Body of pancreas (tissue), 4 donors: ENCODE data around the gene SYNE2. TPM values are rescaled to one million over a fixed set of nuclear protein-coding genes. Genes with fewer than 3 reads are reported as not detected.

Experiments
- ATAC-seq: fragments of 150-250 bp; one replicate; pipeline ENCODE4 v1.9.1; 2016
- DNase-seq, 4 donors: peaks; one replicate each; pipeline ENCODE4 v3.0.0-alpha.2; 2019
- H3K27ac ChIP-seq, 4 donors: fragments of 200-600 bp; sonication (generic); 1 replicate in 3 of 4; 2 replicates in 1 of 4; pipeline versions ENCODE4 v1.5.1 to v1.6.1; 2016 to 2019; ENCODE audit warnings: mild to moderate bottlenecking in 1 of 4, mixed read lengths in 1 of 4, moderate library complexity in 1 of 4
- H3K27me3 ChIP-seq, 2 donors: fragments of 200-600 bp; sonication (generic); one replicate each; pipeline ENCODE4 v1.6.0; 2016; ENCODE audit warnings: mild to moderate bottlenecking in 1 of 2
- H3K36me3 ChIP-seq, 2 donors: fragments of 200-600 bp; sonication (generic); replicated peaks in 1 of 2; 2 replicates each; pipeline ENCODE4 v1.5.1; 2016; ENCODE audit warnings: low read depth in 2 of 2; ENCODE audit not compliant: insufficient read depth in 1 of 2
- H3K4me1 ChIP-seq: fragments of 200-600 bp; sonication (generic); one replicate; pipeline ENCODE4 v1.6.0; 2016
- H3K4me3 ChIP-seq, 2 donors: fragments of 200-600 bp; sonication (generic); 1 replicate in 1 of 2; 2 replicates in 1 of 2; pipeline ENCODE4 v1.5.1; 2016 to 2019
- H3K9me3 ChIP-seq, 3 donors: fragments of 200-600 bp; sonication (generic); 1 replicate in 2 of 3; 2 replicates in 1 of 3; pipeline ENCODE4 v1.5.1; 2016
- POLR2A ChIP-seq, 3 donors: fragments of 450-650 bp; IDR thresholded peaks; one replicate each; pipeline ENCODE4 v1.6.1; 2016; ENCODE audit warnings: antibody characterized with exemption in 3 of 3, mild to moderate bottlenecking in 2 of 3
- WGBS, 2 donors: methylation state at CpG; one replicate each; pipeline ENCODE4 v1.1.5; 2017; 5-methylcytosine and 5-hydroxymethylcytosine counted together
- intact Hi-C: fragments of 100-400 bp; cut with DNase I; formaldehyde crosslinking; loops from one replicate; pipeline ENCODE4 v1.15.1; 2023
- total RNA-seq, 2 donors: library from RNA; depleted of rRNA; stranded (reverse); fragments of >200 nt; gene quantifications; one replicate each; pipeline ENCODE4 v1.1.0, GENCODE V29; 2016
- TF ChIP-seq, protein P1 (sequence below), 7 experiments: fragments of 450-650 bp in 4 of 7; fragments of 200-600 bp in 3 of 7; sonication (generic) in 3 of 7; IDR thresholded peaks; one replicate each; pipeline ENCODE4 v1.5.1; 2016 to 2019; ENCODE audit warnings: antibody characterized with exemption in 7 of 7

The SYNE2 gene
- total RNA-seq, 2 donors from 2014 or later, result 163 to 240 TPM

DNA sequence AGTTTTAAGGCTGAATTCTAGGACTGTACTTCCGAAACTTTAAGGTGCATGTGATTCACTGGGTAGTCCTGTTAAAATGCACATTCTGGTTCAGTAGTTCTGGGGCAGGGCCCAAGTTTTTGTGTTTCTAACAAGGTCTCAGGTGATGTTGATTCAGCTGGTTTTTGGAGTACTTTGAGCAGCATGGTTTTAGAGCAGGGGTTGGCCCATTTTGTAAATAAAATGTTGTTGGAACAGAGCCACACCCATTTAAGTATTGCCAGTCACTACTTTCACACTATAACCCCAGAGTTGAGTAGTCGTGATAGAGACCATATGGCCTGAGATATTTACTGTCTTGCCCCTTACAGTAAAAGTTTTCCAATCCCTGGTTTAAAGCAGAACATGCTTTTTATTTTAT is 111.3 kb downstream of the SYNE2 start:
- no peaks in the 10 kb centered on the region for H3K9me3 ChIP-seq
- intact Hi-C loops, result no loop called here
- H3K4me3 ChIP-seq, result no peak overlapping the region
- H3K36me3 ChIP-seq, result no peaks in the 10 kb centered on the region
- no peaks in the 10 kb centered on the region for H3K27me3 ChIP-seq
- no peak overlapping the region for H3K27ac ChIP-seq
- TF ChIP-seq, protein P1, sequence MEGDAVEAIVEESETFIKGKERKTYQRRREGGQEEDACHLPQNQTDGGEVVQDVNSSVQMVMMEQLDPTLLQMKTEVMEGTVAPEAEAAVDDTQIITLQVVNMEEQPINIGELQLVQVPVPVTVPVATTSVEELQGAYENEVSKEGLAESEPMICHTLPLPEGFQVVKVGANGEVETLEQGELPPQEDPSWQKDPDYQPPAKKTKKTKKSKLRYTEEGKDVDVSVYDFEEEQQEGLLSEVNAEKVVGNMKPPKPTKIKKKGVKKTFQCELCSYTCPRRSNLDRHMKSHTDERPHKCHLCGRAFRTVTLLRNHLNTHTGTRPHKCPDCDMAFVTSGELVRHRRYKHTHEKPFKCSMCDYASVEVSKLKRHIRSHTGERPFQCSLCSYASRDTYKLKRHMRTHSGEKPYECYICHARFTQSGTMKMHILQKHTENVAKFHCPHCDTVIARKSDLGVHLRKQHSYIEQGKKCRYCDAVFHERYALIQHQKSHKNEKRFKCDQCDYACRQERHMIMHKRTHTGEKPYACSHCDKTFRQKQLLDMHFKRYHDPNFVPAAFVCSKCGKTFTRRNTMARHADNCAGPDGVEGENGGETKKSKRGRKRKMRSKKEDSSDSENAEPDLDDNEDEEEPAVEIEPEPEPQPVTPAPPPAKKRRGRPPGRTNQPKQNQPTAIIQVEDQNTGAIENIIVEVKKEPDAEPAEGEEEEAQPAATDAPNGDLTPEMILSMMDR (IDR thresholded peaks at IDR 0.05), result no peak
- TF ChIP-seq POLR2A (IDR thresholded peaks at IDR 0.05), result no peak
- ATAC-seq (no peak), DNase-seq (no peak)
- WGBS, 2 donors, result 65 to 82% methylated on average over 2 of the region's 2 CpGs
- H3K4me1 ChIP-seq, result no peaks in the 10 kb centered on the region

DNA sequence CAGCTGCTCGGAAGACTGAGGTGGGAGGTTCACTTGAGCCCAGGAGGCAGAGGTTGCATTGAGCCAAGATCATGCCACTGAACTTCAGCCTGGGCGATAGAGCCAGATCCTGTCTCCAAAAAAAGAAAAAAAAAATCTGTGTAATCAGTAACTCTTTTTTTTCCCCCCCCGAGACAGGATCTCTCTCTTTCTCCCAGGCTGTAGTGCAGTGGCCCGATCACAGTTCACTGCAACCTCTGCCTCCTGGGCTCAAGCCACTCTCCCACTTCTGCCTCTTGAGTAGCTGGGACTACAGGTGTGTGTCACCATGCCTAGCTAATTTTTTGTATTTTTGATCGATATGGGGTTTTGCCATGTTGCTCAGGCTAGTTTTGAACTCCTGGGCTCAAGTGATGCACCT is 113.6 kb downstream of the SYNE2 start:
- TF ChIP-seq POLR2A (IDR thresholded peaks at IDR 0.05), result no peak
- Histone ChIP-seq H3K36me3 (no peaks in the 10 kb centered on the region), H3K27ac (no peak overlapping the region), H3K4me1 (no peaks in the 10 kb centered on the region), H3K9me3 (no peaks in the 10 kb centered on the region), H3K27me3 (no peaks in the 10 kb centered on the region), H3K4me3 (no peak overlapping the region)
- ATAC-seq (no peak), DNase-seq (no peak)
- intact Hi-C loops, result no loop called here
- WGBS, 2 donors, result 81 to 90% methylated on average over 5 of the region's 5 CpGs

- TF ChIP-seq, protein P1 (IDR thresholded peaks at IDR 0.05), result no peak
- ATAC-seq (no peak), DNase-seq (no peak)
- no peaks in the 10 kb centered on the region for H3K27me3 ChIP-seq
- H3K36me3 ChIP-seq, result peaks cover 0 to 2% of the 10 kb centered on the region in 2 donors
- peaks cover 7% of the 10 kb centered on the region for H3K4me1 ChIP-seq
- H3K4me3 ChIP-seq, result no peak overlapping the region
- no peaks in the 10 kb centered on the region for H3K9me3 ChIP-seq
- intact Hi-C loops, result no loop called here
- peak overlapping the region in 1 of 4 donors; percentile 26 for H3K27ac ChIP-seq
- 25 to 33% methylated on average over 3 of the region's 3 CpGs for WGBS, 2 donors
Observed at GRCh38 chr14:63972323-63972932, 119.6 kb downstream of the SYNE2 start.

- peaks cover 7% of the 10 kb centered on the region for H3K4me1 ChIP-seq
- TF ChIP-seq, protein P1 (IDR thresholded peaks at IDR 0.05), result no peak
- no peak for TF ChIP-seq POLR2A (IDR thresholded peaks at IDR 0.05)
- no peak overlapping the region for H3K27ac ChIP-seq
- WGBS, 2 donors, result 83 to 89% methylated on average over 5 of the region's 5 CpGs
- ATAC-seq (no peak), DNase-seq (no peak)
- no peaks in the 10 kb centered on the region for H3K27me3 ChIP-seq
- no peaks in the 10 kb centered on the region for H3K9me3 ChIP-seq
- peaks cover 0 to 5% of the 10 kb centered on the region in 2 donors for H3K36me3 ChIP-seq
- H3K4me3 ChIP-seq, result no peak overlapping the region
- intact Hi-C loops, result no loop called here
Observed at GRCh38 chr14:63974176-63974575, 121.4 kb downstream of the SYNE2 start.

DNA sequence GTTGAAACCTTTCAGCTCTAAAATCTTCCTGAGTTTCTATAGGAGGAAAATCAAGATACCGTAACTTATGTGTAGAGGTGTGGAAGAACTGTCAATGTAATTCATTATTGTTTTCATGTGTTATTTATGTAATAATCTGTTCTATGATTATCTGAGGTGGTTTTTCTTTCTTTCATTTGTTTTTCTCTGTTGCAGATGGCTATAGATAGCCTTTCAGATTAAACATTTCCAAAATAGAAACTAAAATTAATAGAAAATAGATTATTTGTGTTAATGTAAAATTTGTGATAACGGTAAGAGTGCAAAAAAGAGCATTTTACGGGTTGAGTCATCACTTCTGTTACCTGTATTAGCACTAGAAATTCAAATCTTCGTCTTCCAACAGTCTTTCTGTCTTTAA is 128.8 kb downstream of the SYNE2 start:
- Histone ChIP-seq H3K36me3 (peaks cover 0 to 3% of the 10 kb centered on the region in 2 donors), H3K4me1 (no peaks in the 10 kb centered on the region), H3K27me3 (no peaks in the 10 kb centered on the region), H3K27ac (no peak overlapping the region), H3K9me3 (no peaks in the 10 kb centered on the region), H3K4me3 (no peak overlapping the region)
- ATAC-seq, result no peak
- DNase-seq, result no peak
- no peak for TF ChIP-seq POLR2A (IDR thresholded peaks at IDR 0.05)
- WGBS, 2 donors, result 95 to 96% methylated on average over 4 of the region's 4 CpGs
- intact Hi-C loops, result no loop called here

DNA sequence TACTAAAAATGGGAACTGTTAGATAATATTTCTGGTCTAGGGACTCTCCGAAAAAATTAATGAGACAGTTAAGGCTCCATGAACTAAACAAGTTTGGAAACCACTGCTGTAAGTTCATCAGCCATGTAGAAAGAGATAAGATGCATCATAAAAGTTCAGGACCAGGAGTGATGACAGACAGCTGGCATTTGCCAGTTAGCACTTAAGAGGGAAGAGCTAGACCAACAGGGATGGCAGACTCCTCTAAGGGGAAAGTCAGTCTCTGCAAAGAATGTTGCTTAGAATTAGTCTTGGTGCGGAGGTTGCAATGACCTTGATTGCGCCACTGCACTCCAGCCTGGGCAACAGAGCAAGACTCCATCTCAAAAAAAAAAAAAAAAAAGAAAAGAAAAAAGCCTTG is 129.4 kb downstream of the SYNE2 start:
- DNase-seq, result no peak
- 97 to 99% methylated on average over 3 of the region's 3 CpGs for WGBS, 2 donors
- peaks cover 0 to 3% of the 10 kb centered on the region in 2 donors for H3K36me3 ChIP-seq
- ATAC-seq, result no peak
- H3K27ac ChIP-seq, result no peak overlapping the region
- no peaks in the 10 kb centered on the region for H3K9me3 ChIP-seq
- H3K4me3 ChIP-seq, result no peak overlapping the region
- TF ChIP-seq POLR2A (IDR thresholded peaks at IDR 0.05), result no peak
- TF ChIP-seq, protein P1 (IDR thresholded peaks at IDR 0.05), result no peak
- intact Hi-C loops, result no loop called here
- no peaks in the 10 kb centered on the region for H3K4me1 ChIP-seq
- no peaks in the 10 kb centered on the region for H3K27me3 ChIP-seq
